Uterus (tissue), 2 donors: ENCODE measurements around the gene TATDN3.

Experiments
- CTCF ChIP-seq, 4 experiments: fragments of 200-600 bp in 2 of 4; fragments of 450-650 bp in 2 of 4; sonication (generic) in 2 of 4; IDR thresholded peaks; one replicate each; pipeline ENCODE4 v1.5.1; 2016 to 2019; ENCODE audit warnings: antibody characterized with exemption in 4 of 4, mild to moderate bottlenecking in 2 of 4, moderate library complexity in 1 of 4
- POLR2A ChIP-seq, 2 donors: fragments of 450-650 bp; IDR thresholded peaks; one replicate each; pipeline ENCODE4 v1.6.1; 2016; ENCODE audit warnings: antibody characterized with exemption in 2 of 2, mild to moderate bottlenecking in 1 of 2, moderate library complexity in 1 of 2

- TF ChIP-seq CTCF (IDR thresholded peaks at IDR 0.05), result no peak
- TF ChIP-seq POLR2A (IDR thresholded peaks at IDR 0.05), result no peak
Measured at GRCh38 chr1:212827171-212827776, 35.6 kb downstream of the TATDN3 start.
